ENCODE data around the gene AKAP10. TPM values are rescaled to one million over a fixed set of nuclear protein-coding genes. Genes with fewer than 3 reads are reported as not detected.

AKAP10 gene
- total and polyA plus RNA-seq, 10 of the 15 experiments (the other 5 are each of a cell fraction or from before 2014, with no cell fraction given): 4.3 to 23.7 (median 14.7) TPM

DNA sequence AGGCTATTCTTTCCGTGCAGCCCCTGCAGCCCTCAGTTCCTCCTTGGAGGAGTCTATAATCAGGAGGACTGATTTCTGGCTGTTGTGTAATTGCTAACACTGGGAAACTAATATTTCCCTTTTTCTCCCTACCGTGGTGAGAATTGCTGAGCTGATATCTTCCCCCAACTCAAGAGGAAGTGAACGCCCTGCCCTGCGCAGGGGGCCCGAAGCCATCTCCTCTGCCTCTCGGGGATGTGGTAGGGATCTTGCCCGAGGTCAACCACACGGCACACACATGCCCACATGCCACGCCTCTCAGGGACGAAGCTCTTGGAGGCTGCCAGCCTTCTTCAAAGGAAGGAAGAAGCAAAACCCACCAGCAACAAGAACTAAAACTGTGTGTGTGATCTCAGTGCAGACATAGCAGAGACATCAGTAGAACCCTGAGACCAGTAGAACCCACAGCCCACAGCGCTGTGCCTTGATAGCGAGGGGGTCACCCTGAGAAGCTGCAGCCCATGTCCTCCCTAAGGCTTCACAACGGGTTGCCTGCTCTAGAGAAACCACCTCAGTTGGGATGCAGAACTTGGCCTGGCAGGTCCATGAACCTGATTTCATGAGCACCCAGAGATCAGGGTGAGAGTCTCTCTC, 101.0 kb downstream of the AKAP10 start:
- intact Hi-C loops (cut with micrococcal nuclease; ENCODE audit: unreplicated experiment) (no loop called here), in situ Hi-C loops (cut with MboI) (no loop called here)
- Histone ChIP-seq H3K9me3 (replicated peaks; ENCODE audit: control insufficient read depth, insufficient read depth, low read length) (no peaks in the 10 kb centered on the region), H3K36me3 (ENCODE audit: control insufficient read depth in 2 of 2, insufficient read depth in 2 of 2, low read length in 1 of 2) (no peaks in the 10 kb centered on the region), H4K20me1 (ENCODE audit: control insufficient read depth, insufficient read depth) (no peaks in the 10 kb centered on the region), H2AFZ (ENCODE audit: control insufficient read depth, low read depth, low read length) (no peak overlapping the region), H3K4me3 (no peak overlapping the region), H3K27ac (ENCODE audit: control insufficient read depth, insufficient read depth) (no peak overlapping the region), H3K4me2 (ENCODE audit: control insufficient read depth, insufficient read depth) (no peak overlapping the region), H3K4me1 (ENCODE audit: control insufficient read depth, insufficient read depth, low read length) (no peaks in the 10 kb centered on the region), H3K79me2 (ENCODE audit: control insufficient read depth, insufficient read depth, low read length) (no peaks in the 10 kb centered on the region), H3K9ac (ENCODE audit: control insufficient read depth, insufficient read depth, low read length) (no peak overlapping the region), H3K27me3 (replicated peaks in 1 of 2; ENCODE audit: control insufficient read depth in 2 of 2, insufficient read depth in 2 of 2, low read length in 1 of 2) (peaks cover 1 to 3% of the 10 kb centered on the region in 2 experiments; a peak in 2 of 4 replicates)
- ChIA-PET POLR2A (no interaction called here), SMC1A (ENCODE audit: uncharacterized antibody, unreplicated experiment) (no interaction called here), RAD21 (ENCODE audit: unreplicated experiment) (no interaction called here), CTCF (no interaction called here)
- FAIRE-seq (no peak), DNase-seq (ENCODE audit: low read depth, low spot score) (no peak), ATAC-seq (no peak)
- no TSS peak for BruUV-seq (replicated peaks)
- WGBS (ENCODE audit: insufficient coverage, insufficient replicate concordance, low lambda C conversion rate, missing lambda C conversion rate): 9% methylated on average over 13 of the region's 13 CpGs
- no peak for TF ChIP-seq NFYA (IDR thresholded peaks at IDR 0.05; ENCODE audit: borderline replicate concordance, low read depth, low read length)
- TF ChIP-seq KAT2A (conservative IDR thresholded peaks at IDR 0.05; ENCODE audit: control insufficient read depth, low read depth, low read length): no peak
- TF ChIP-seq CHD2 (IDR thresholded peaks at IDR 0.05; ENCODE audit: borderline replicate concordance, low read depth, low read length): no peak
- no peak for TF ChIP-seq ZNF24 (IDR thresholded peaks at IDR 0.05)
- TF ChIP-seq LARP7 (IDR thresholded peaks at IDR 0.05): no peak
- TF ChIP-seq ZNF622 (IDR thresholded peaks at IDR 0.05): no peak
- TF ChIP-seq, protein P1, sequence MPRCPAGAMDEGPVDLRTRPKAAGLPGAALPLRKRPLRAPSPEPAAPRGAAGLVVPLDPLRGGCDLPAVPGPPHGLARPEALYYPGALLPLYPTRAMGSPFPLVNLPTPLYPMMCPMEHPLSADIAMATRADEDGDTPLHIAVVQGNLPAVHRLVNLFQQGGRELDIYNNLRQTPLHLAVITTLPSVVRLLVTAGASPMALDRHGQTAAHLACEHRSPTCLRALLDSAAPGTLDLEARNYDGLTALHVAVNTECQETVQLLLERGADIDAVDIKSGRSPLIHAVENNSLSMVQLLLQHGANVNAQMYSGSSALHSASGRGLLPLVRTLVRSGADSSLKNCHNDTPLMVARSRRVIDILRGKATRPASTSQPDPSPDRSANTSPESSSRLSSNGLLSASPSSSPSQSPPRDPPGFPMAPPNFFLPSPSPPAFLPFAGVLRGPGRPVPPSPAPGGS (IDR thresholded peaks at IDR 0.05; ENCODE audit: borderline replicate concordance, insufficient read depth, low read depth, low read length, poor library complexity, severe bottlenecking): no peak
- TF ChIP-seq FOXM1 (IDR thresholded peaks at IDR 0.05; ENCODE audit: low read depth, low read length): no peak
- TF ChIP-seq, protein P2, sequence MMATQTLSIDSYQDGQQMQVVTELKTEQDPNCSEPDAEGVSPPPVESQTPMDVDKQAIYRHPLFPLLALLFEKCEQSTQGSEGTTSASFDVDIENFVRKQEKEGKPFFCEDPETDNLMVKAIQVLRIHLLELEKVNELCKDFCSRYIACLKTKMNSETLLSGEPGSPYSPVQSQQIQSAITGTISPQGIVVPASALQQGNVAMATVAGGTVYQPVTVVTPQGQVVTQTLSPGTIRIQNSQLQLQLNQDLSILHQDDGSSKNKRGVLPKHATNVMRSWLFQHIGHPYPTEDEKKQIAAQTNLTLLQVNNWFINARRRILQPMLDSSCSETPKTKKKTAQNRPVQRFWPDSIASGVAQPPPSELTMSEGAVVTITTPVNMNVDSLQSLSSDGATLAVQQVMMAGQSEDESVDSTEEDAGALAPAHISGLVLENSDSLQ (IDR thresholded peaks at IDR 0.05): no peak
- no peak for TF ChIP-seq ATF7 (IDR thresholded peaks at IDR 0.05; ENCODE audit: low read depth)
- no peak for TF ChIP-seq STAT1 (conservative IDR thresholded peaks at IDR 0.05)
- no peak for TF ChIP-seq POLR2AphosphoS2 (IDR thresholded peaks at IDR 0.05; ENCODE audit: low read depth, low read length)
- TF ChIP-seq SREBF2 (IDR thresholded peaks at IDR 0.05; ENCODE audit: low read length): no peak
- no peak for TF ChIP-seq BRCA1 (IDR thresholded peaks at IDR 0.05; ENCODE audit: low read depth, low read length)
- TF ChIP-seq PAX5 (IDR thresholded peaks at IDR 0.05; ENCODE audit: borderline replicate concordance, low read depth, low read length): no peak
- no peak for TF ChIP-seq IKZF1 (conservative IDR thresholded peaks at IDR 0.05)
- TF ChIP-seq ETV6 (conservative IDR thresholded peaks at IDR 0.05 in 1 of 2, IDR thresholded peaks at IDR 0.05 in 1 of 2; ENCODE audit: borderline replicate concordance in 1 of 2, low read depth in 1 of 2): no peak
